ENCODE measurements around the gene CRY1.

The CRY1 gene

DNA sequence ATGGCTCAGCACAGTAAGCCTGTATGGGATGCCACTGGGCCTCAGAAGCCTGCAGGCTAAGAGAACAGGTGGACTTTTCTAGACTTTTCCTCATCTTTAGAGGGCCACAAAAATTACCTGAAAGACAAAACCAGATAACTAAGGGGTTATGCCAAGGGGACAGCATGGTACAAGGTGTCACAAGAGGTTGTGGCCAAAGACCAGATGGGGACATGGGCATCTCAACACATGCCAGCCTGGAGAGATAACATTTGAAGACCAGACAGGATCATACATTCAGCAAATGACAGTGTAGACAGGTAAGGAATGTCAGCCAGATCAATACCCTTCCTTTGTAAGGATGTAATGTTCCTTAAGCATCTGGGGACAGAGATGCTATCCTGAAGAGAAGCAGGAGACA lies 8.9 kb upstream of the CRY1 start:
- H3K4me2 ChIP-seq = no peak overlapping the region
- H3K9me3 ChIP-seq (replicated peaks in 1 of 11) = peaks cover 2 to 6% (median 5%) of the 10 kb centered on the region in 11 experiments; a peak in 19 of 22 replicates
- no peak overlapping the region for H3K4me3 ChIP-seq
- no peak for TF ChIP-seq Cebpa-rat (IDR thresholded peaks at IDR 0.05)
- H4K20me1 ChIP-seq = no peaks in the 10 kb centered on the region
- H3K27me3 ChIP-seq = no peaks in the 10 kb centered on the region
- no peaks in the 10 kb centered on the region for H3K4me1 ChIP-seq
- no peak overlapping the region for H3K27ac ChIP-seq
- no peaks in the 10 kb centered on the region for H3K36me3 ChIP-seq
- no peak overlapping the region for H3K9ac ChIP-seq

GRCh38 chr12:107101651-107102050 lies 8.3 kb upstream of the CRY1 start:
- no peaks in the 10 kb centered on the region for H3K4me1 ChIP-seq
- H3K27ac ChIP-seq = no peak overlapping the region
- H3K4me2 ChIP-seq = no peak overlapping the region
- H3K36me3 ChIP-seq = no peaks in the 10 kb centered on the region
- H3K27me3 ChIP-seq = no peaks in the 10 kb centered on the region
- H3K4me3 ChIP-seq = no peak overlapping the region
- H3K9ac ChIP-seq = no peak overlapping the region
- H4K20me1 ChIP-seq = no peaks in the 10 kb centered on the region
- H3K9me3 ChIP-seq (replicated peaks in 1 of 11) = peaks cover 9 to 12% (median 11%) of the 10 kb centered on the region in 11 experiments
- TF ChIP-seq Cebpa-rat (IDR thresholded peaks at IDR 0.05) = peak in 2 of 11 experiments; percentile 19 to 36; a peak in 1 of 22 replicates

- Histone ChIP-seq H3K27ac (no peak overlapping the region), H3K36me3 (no peaks in the 10 kb centered on the region), H3K9me3 (replicated peaks in 1 of 11) (peaks cover 21 to 26% (median 23%) of the 10 kb centered on the region in 11 experiments), H3K27me3 (no peaks in the 10 kb centered on the region), H3K4me1 (peaks cover 0 to under 1% (median 0%) of the 10 kb centered on the region in 10 experiments; a peak in 1 of 20 replicates), H3K4me3 (no peak overlapping the region), H3K9ac (no peak overlapping the region), H3K4me2 (no peak overlapping the region), H4K20me1 (no peaks in the 10 kb centered on the region)
- TF ChIP-seq Cebpa-rat (IDR thresholded peaks at IDR 0.05) = no peak
These were observed 6.6 kb upstream of the CRY1 start for GRCh38 chr12:107099917-107100316.

DNA sequence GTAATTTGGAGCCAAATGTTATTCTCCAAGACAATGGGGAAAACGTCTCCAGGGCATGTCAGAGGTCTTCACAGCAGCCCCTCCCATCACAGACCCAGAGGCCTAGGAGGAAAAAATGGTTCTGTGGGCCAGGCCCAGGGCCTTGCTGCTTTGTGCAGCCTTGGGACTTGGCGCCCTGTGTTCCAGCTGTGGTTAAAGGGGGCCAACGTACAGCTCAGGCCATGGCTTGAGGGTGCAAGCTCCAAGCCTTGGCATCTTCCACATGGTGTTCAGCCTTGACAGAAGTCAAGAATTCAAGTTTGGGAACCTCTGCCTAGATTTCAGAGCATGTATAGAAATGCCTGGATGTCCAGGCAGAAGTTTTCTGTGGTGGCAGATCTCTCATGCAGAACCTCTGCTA lies 3.2 kb upstream of the CRY1 start:
- peaks cover 10 to 19% (median 14%) of the 10 kb centered on the region in 10 experiments for H3K4me1 ChIP-seq
- no peak overlapping the region for H3K27ac ChIP-seq
- H3K9ac ChIP-seq = no peak overlapping the region
- H3K9me3 ChIP-seq (replicated peaks in 1 of 11) = peaks cover 21 to 26% (median 23%) of the 10 kb centered on the region in 11 experiments
- TF ChIP-seq Cebpa-rat (IDR thresholded peaks at IDR 0.05) = no peak
- H4K20me1 ChIP-seq = peaks cover 0 to 11% (median 3%) of the 10 kb centered on the region in 11 experiments; a peak in 14 of 22 replicates
- H3K4me2 ChIP-seq = no peak overlapping the region
- no peaks in the 10 kb centered on the region for H3K27me3 ChIP-seq
- no peak overlapping the region for H3K4me3 ChIP-seq
- no peaks in the 10 kb centered on the region for H3K36me3 ChIP-seq

DNA sequence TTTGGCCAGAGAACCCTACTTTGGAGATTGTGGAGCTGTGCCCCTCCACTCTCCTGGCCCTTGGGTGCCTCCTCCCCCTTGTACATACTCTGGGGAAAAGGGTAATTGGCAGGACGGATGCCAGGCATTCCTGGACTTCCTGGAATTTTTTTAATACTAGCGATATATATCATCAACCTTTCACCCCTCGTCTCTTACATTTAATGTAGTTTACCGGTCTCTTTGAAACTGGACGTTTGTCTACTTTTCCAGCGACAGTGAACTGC lies 767 bp upstream of the CRY1 start:
- H3K27me3 ChIP-seq = no peaks in the 10 kb centered on the region
- peak overlapping the region in 10 of 11 experiments; percentile 73 to 95 (median 88); a peak in 20 of 22 replicates for H3K27ac ChIP-seq
- H3K4me3 ChIP-seq = peak overlapping the region; percentile 73 to 86 (median 78)
- TF ChIP-seq Cebpa-rat (IDR thresholded peaks at IDR 0.05) = no peak
- peaks cover 0 to 7% (median 0%) of the 10 kb centered on the region in 11 experiments; a peak in 3 of 22 replicates for H3K36me3 ChIP-seq
- peaks cover 15 to 27% (median 23%) of the 10 kb centered on the region in 10 experiments for H3K4me1 ChIP-seq
- H4K20me1 ChIP-seq = peaks cover 0 to 29% (median 11%) of the 10 kb centered on the region in 11 experiments; a peak in 15 of 22 replicates
- peak overlapping the region; percentile 84 to 98 (median 95) for H3K4me2 ChIP-seq
- H3K9ac ChIP-seq = peak overlapping the region; percentile 76 to 95 (median 89)
- H3K9me3 ChIP-seq (replicated peaks in 1 of 11) = peaks cover 22 to 29% (median 26%) of the 10 kb centered on the region in 11 experiments

DNA sequence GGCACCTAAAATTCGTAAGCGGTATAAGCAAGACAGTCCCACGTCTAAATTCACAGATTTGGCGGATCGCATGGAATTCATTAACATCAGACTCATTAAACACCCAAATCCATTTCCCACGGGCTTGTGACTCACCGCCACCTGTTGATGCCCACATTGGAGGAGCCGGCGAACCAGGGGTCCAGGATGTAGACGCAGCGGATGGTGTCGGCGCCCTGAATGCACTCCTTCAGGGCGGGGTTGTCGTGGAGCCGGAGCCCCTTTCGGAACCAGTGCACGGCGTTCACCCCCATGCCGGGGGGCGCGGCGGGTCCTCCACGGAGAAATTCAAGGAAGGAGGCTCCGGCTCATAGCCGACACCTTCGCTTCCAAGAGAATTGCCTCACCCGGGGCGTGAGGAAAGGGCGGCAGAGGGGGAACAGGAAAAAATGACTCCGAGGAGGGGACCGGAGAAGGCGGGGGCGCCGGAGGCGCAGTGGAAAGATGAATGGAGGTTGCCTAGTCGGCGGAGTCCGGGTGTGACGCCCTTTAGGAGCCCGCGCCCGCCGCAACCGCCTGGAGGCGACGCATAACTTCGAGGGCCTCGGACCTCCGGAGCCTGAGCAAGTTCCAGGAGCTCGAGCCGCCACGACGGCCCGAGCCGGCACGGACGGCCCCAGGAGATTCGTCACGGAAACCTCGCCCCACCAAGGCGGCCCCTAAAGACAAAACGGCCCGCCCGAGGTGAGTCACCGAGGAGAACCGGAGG lies 506 bp downstream of the CRY1 start:
- peaks cover 0 to 13% (median 0%) of the 10 kb centered on the region in 11 experiments; a peak in 4 of 22 replicates for H3K36me3 ChIP-seq
- H3K9me3 ChIP-seq (replicated peaks in 1 of 11) = peaks cover 22 to 35% (median 31%) of the 10 kb centered on the region in 11 experiments
- H3K4me1 ChIP-seq = peaks cover 15 to 27% (median 23%) of the 10 kb centered on the region in 10 experiments
- peak overlapping the region; percentile 88 to 100 (median 96) for H3K4me2 ChIP-seq
- H3K27ac ChIP-seq = peak overlapping the region; percentile 73 to 95 (median 89)
- no peak for TF ChIP-seq Cebpa-rat (IDR thresholded peaks at IDR 0.05)
- H3K9ac ChIP-seq = peak overlapping the region; percentile 76 to 95 (median 89)
- H3K4me3 ChIP-seq = peak overlapping the region; percentile 73 to 86 (median 78)
- no peaks in the 10 kb centered on the region for H3K27me3 ChIP-seq
- H4K20me1 ChIP-seq = peaks cover 0 to 39% (median 11%) of the 10 kb centered on the region in 11 experiments; a peak in 15 of 22 replicates

GRCh38 chr12:107091989-107092641 lies 1.2 kb downstream of the CRY1 start:
- TF ChIP-seq Cebpa-rat (IDR thresholded peaks at IDR 0.05) = no peak
- H3K9me3 ChIP-seq (replicated peaks in 1 of 11) = peaks cover 17 to 29% (median 25%) of the 10 kb centered on the region in 11 experiments
- H3K36me3 ChIP-seq = peaks cover 0 to 13% (median 0%) of the 10 kb centered on the region in 11 experiments; a peak in 4 of 22 replicates
- peak overlapping the region; percentile 73 to 86 (median 78) for H3K4me3 ChIP-seq
- peaks cover 0 to 45% (median 11%) of the 10 kb centered on the region in 11 experiments; a peak in 15 of 22 replicates for H4K20me1 ChIP-seq
- H3K4me1 ChIP-seq = peaks cover 15 to 27% (median 23%) of the 10 kb centered on the region in 10 experiments
- H3K27me3 ChIP-seq = no peaks in the 10 kb centered on the region
- peak overlapping the region in 10 of 11 experiments; percentile 73 to 95 (median 88); a peak in 21 of 22 replicates for H3K27ac ChIP-seq
- H3K4me2 ChIP-seq = peak overlapping the region; percentile 88 to 100 (median 96)
- peak overlapping the region; percentile 76 to 95 (median 89); a peak in 21 of 22 replicates for H3K9ac ChIP-seq

- TF ChIP-seq Cebpa-rat (IDR thresholded peaks at IDR 0.05) = no peak
- peaks cover 15 to 27% (median 23%) of the 10 kb centered on the region in 10 experiments for H3K4me1 ChIP-seq
- H3K27me3 ChIP-seq = no peaks in the 10 kb centered on the region
- H3K27ac ChIP-seq = no peak overlapping the region
- peak overlapping the region; percentile 69 to 100 (median 96); a peak in 21 of 22 replicates for H3K4me2 ChIP-seq
- H4K20me1 ChIP-seq = peaks cover 0 to 52% (median 11%) of the 10 kb centered on the region in 11 experiments; a peak in 16 of 22 replicates
- peak overlapping the region in 8 of 10 experiments; percentile 30 to 86 (median 75); a peak in 10 of 20 replicates for H3K4me3 ChIP-seq
- peaks cover 0 to 16% (median 3%) of the 10 kb centered on the region in 11 experiments; a peak in 8 of 22 replicates for H3K36me3 ChIP-seq
- peaks cover 9 to 22% (median 17%) of the 10 kb centered on the region in 11 experiments for H3K9me3 ChIP-seq (replicated peaks in 1 of 11)
- H3K9ac ChIP-seq = peak overlapping the region in 6 of 11 experiments; percentile 11 to 92 (median 26); a peak in 6 of 22 replicates
These were observed 2.0 kb downstream of the CRY1 start for GRCh38 chr12:107091381-107091780.

Data from BLaER1 treated with 17β-estradiol and CSF1 and Interleukin-3, amounts not matched to agents 10 nM and 100 nM (cell line).